HepG2 (cell line): ENCODE results near the gene GFER. TPM values are rescaled to one million over a fixed set of nuclear protein-coding genes. Genes with fewer than 3 reads are reported as not detected.
"Not testable (repeated sequence)": the region's sequence is repeated elsewhere in the genome, so short reads cannot be mapped to it uniquely, and the experiment has no call there.

Experiments
- ATAC-seq: fragments of 200-7000 bp; cut with Tn5 transposase; 3 replicates; pipeline ENCODE4 v1.9.1; 2020; ENCODE audit warnings: mild to moderate bottlenecking, moderate library complexity
- BruUV-seq: library from RNA; stranded (reverse); fragments of 400-500 nt; replicated peaks from 2 replicates; lab custom pipeline; 2021; lab: Mats Ljungman, UMichigan
- CTCF ChIA-PET: fragments of 300-600 bp; formaldehyde crosslinking; extraction: SDS; loops from one replicate; lab custom pipeline; 2021; ENCODE audit warnings: low total read pairs, inconsistent platforms, low intra/inter-chr PET ratio; lab: Yijun Ruan, JAX
- POLR2A ChIA-PET: fragments of 350-600 bp; sonication (Branson Sonifier 250); formaldehyde crosslinking; loops from one replicate; lab custom pipeline; 2020; ENCODE audit warnings: antibody characterized with exemption, inconsistent platforms; lab: Yijun Ruan, JAX
- DNase-seq: peaks from one replicate; pipeline ENCODE4 v3.0.0-alpha.2; 2015; ENCODE audit warnings: low spot score
- FAIRE-seq: peaks from 3 replicates; lab custom pipeline; 2011; peaks lifted over from hg19 to GRCh38; lab: Jason Lieb, UNC
- H2AFZ ChIP-seq: one replicate; pipeline ENCODE4 v1.6.1; 2011; ENCODE audit warnings: low read length, inconsistent platforms
- H3K27ac ChIP-seq: fragments of 300-600 bp; 3 replicates; pipeline ENCODE4 v1.8.0; 2011; ENCODE audit warnings: mixed run types, mild to moderate bottlenecking, mixed read lengths, low read length, inconsistent platforms; ENCODE audit not compliant: insufficient read depth; ENCODE audit errors: extremely low read length
- H3K27me3 ChIP-seq, 2 experiments: fragments of 200-600 bp in 1 of 2; 2 replicates in 1 of 2; 3 replicates in 1 of 2; pipeline versions ENCODE4 v1.6.0 to v1.8.0; 2011; ENCODE audit warnings: low read length in 2 of 2, mild to moderate bottlenecking in 2 of 2, moderate library complexity in 2 of 2, inconsistent platforms in 1 of 2; ENCODE audit not compliant: insufficient read depth in 2 of 2, control insufficient read depth in 1 of 2
- H3K36me3 ChIP-seq, 2 experiments: fragments of 200-600 bp in 1 of 2; replicated peaks in 1 of 2; 2 replicates in 1 of 2; 3 replicates in 1 of 2; pipeline versions ENCODE4 v1.5.1 to v1.8.0; 2011; ENCODE audit warnings: low read length in 2 of 2, inconsistent platforms in 1 of 2; ENCODE audit not compliant: insufficient read depth in 2 of 2, control insufficient read depth in 1 of 2
- H3K4me1 ChIP-seq: 2 replicates; pipeline ENCODE4 v1.5.1; 2012; ENCODE audit warnings: low read length, inconsistent platforms; ENCODE audit not compliant: insufficient read depth
- H3K4me2 ChIP-seq: 2 replicates; pipeline ENCODE4 v1.6.0; 2011; ENCODE audit warnings: low read depth, low read length, inconsistent platforms
- H3K4me3 ChIP-seq, 3 experiments: fragments of 200-600 bp in 1 of 3; sonication (generic), shearing (Covaris generic) in 1 of 3; replicated peaks in 1 of 3; 2 replicates each; pipeline ENCODE4 v1.5.1; 2011 to 2016; ENCODE audit warnings: low read length in 3 of 3, inconsistent platforms in 2 of 3, low read depth in 2 of 3, mild to moderate bottlenecking in 2 of 3, control low read depth in 1 of 3, mixed read lengths in 1 of 3; ENCODE audit not compliant: insufficient read depth in 1 of 3
- H3K79me2 ChIP-seq: one replicate; pipeline ENCODE4 v1.6.1; 2011; ENCODE audit warnings: low read length, inconsistent platforms; ENCODE audit not compliant: insufficient read depth
- H3K9ac ChIP-seq: 2 replicates; pipeline ENCODE4 v1.6.0; 2011; ENCODE audit warnings: mild to moderate bottlenecking, low read depth, low read length, inconsistent platforms; ENCODE audit not compliant: insufficient read depth
- H3K9me3 ChIP-seq: 2 replicates; pipeline ENCODE4 v1.5.1; 2012; ENCODE audit warnings: mild to moderate bottlenecking, low read length
- H4K20me1 ChIP-seq: 2 replicates; pipeline ENCODE4 v1.6.0; 2011; ENCODE audit warnings: inconsistent platforms, mild to moderate bottlenecking, low read length, moderate library complexity; ENCODE audit not compliant: insufficient read depth
- BRD4 ChIP-seq: sonication (generic); formaldehyde crosslinking; IDR thresholded peaks from 2 replicates; pipeline ENCODE4 v1.4.0; 2020; ENCODE audit warnings: missing genetic modification reagents
- HNF4A ChIP-seq: sonication (generic); formaldehyde crosslinking; IDR thresholded peaks from 2 replicates; pipeline ENCODE4 v1.4.0; 2020; ENCODE audit warnings: missing genetic modification reagents
- LCORL ChIP-seq, 2 experiments: fragments of 450-650 bp in 1 of 2; sonication (generic) in 1 of 2; formaldehyde crosslinking in 1 of 2; IDR thresholded peaks; 2 replicates each; pipeline versions ENCODE4 v1.5.0 to v1.6.1; 2017 to 2020; ENCODE audit warnings: antibody characterized with exemption in 1 of 2, missing genetic modification reagents in 1 of 2
- MTA1 ChIP-seq: sonication (generic); formaldehyde crosslinking; IDR thresholded peaks from 2 replicates; pipeline ENCODE4 v1.4.0; 2020; ENCODE audit warnings: missing genetic modification reagents, mild to moderate bottlenecking, borderline replicate concordance
- NCOA1 ChIP-seq: sonication (generic); formaldehyde crosslinking; IDR thresholded peaks from 2 replicates; pipeline ENCODE4 v1.9.0; 2021; ENCODE audit warnings: missing genetic modification reagents
- NR2C2 ChIP-seq: sonication (generic); formaldehyde crosslinking; IDR thresholded peaks from 2 replicates; pipeline ENCODE4 v1.4.0; 2020; ENCODE audit warnings: missing genetic modification reagents, mild to moderate bottlenecking, moderate library complexity, borderline replicate concordance
- PCBP1 ChIP-seq: fragments of 200-400 bp; formaldehyde crosslinking; IDR thresholded peaks from 2 replicates; pipeline ENCODE4 v1.6.1; 2017; ENCODE audit warnings: mild to moderate bottlenecking, low read depth, low read length, borderline replicate concordance
- SAP130 ChIP-seq: IDR thresholded peaks from 2 replicates; pipeline ENCODE4 v1.6.1; 2016; ENCODE audit warnings: low read depth
- SRSF1 ChIP-seq: fragments of 200-400 bp; formaldehyde crosslinking; optimal IDR thresholded peaks from 2 replicates; pipeline ENCODE3; 2017; ENCODE audit warnings: mild to moderate bottlenecking, low read depth, low read length, moderate library complexity
- XRCC5 ChIP-seq: fragments of 200-400 bp; formaldehyde crosslinking; optimal IDR thresholded peaks from 2 replicates; pipeline ENCODE3; 2017; ENCODE audit warnings: mild to moderate bottlenecking, low read length
- ZBTB7A ChIP-seq: sonication (generic); formaldehyde crosslinking; IDR thresholded peaks from 2 replicates; pipeline ENCODE4 v1.8.0; 2022; ENCODE audit warnings: mild to moderate bottlenecking, missing genetic modification reagents
- ZFX ChIP-seq: sonication (generic); formaldehyde crosslinking; IDR thresholded peaks from 2 replicates; pipeline ENCODE4 v1.4.0; 2020; ENCODE audit warnings: mild to moderate bottlenecking, low read depth, missing genetic modification reagents, moderate library complexity
- ZNF263 ChIP-seq: sonication (generic); formaldehyde crosslinking; IDR thresholded peaks from 2 replicates; pipeline ENCODE4 v1.4.0; 2020; ENCODE audit warnings: missing genetic modification reagents
- ZNF430 ChIP-seq: sonication (generic); formaldehyde crosslinking; IDR thresholded peaks from 2 replicates; pipeline ENCODE4 v1.9.0; 2021; ENCODE audit warnings: mild to moderate bottlenecking, missing genetic modification reagents
- ZNF572 ChIP-seq: sonication (generic); formaldehyde crosslinking; IDR thresholded peaks from 2 replicates; pipeline ENCODE4 v1.5.1; 2020; ENCODE audit warnings: mild to moderate bottlenecking, missing genetic modification reagents
- ZNF605 ChIP-seq: sonication (generic); formaldehyde crosslinking; IDR thresholded peaks from 2 replicates; pipeline ENCODE4 v1.8.0; 2022; ENCODE audit warnings: mild to moderate bottlenecking, missing genetic modification reagents
- ZNF607 ChIP-seq: sonication (generic); formaldehyde crosslinking; IDR thresholded peaks from 2 replicates; pipeline ENCODE4 v1.5.1; 2020; ENCODE audit warnings: missing genetic modification reagents, mild to moderate bottlenecking, borderline replicate concordance
- WGBS: methylation state at CpG from one replicate; pipeline ENCODE4 v1.1.6; 2017; ENCODE audit warnings: low lambda C conversion rate; 5-methylcytosine and 5-hydroxymethylcytosine counted together
- in situ Hi-C: cut with HindIII; loops from 2 replicates; pipeline ENCODE4 v1.10.0; 2017; ENCODE audit warnings: low pct_unique_long_range_greater_than_20kb; ENCODE audit not compliant: extremely low pct_ligation_motif_present
- intact Hi-C: fragments of 100-400 bp; cut with micrococcal nuclease; formaldehyde crosslinking; loops from one replicate; pipeline ENCODE4 v1.10.0; 2022; ENCODE audit not compliant: unreplicated experiment
- polyA plus RNA-seq, 8 experiments: library from polyadenylated mRNA; depleted of rRNA in 3 of 8; stranded (reverse) in 7 of 8; unstranded in 1 of 8; fragments of >200 nt; fragmentation: Illumina TruSeq in 4 of 8; extraction: Trizol in 4 of 8; gene quantifications; 2 replicates each; pipeline versions ENCODE4 v1.2.1 to v1.2.3, GENCODE V29; 2011 to 2016; ENCODE audit warnings: low read depth in 4 of 8, missing spikeins in 1 of 8, mixed read lengths in 1 of 8; ENCODE audit not compliant: insufficient read depth in 1 of 8
- total RNA-seq, 5 experiments: library from RNA; depleted of rRNA; stranded (reverse); fragments of >200 nt; fragmentation: Illumina TruSeq; extraction: Trizol; gene quantifications; 2 replicates each; pipeline ENCODE4 v1.2.3, GENCODE V29; 2016; ENCODE audit warnings: low read depth in 1 of 5
- TF ChIP-seq, protein P1 (sequence below): sonication (generic); formaldehyde crosslinking; IDR thresholded peaks from 2 replicates; pipeline ENCODE4 v1.4.0; 2020; ENCODE audit warnings: missing genetic modification reagents
- TF ChIP-seq, protein P2 (sequence below): IDR thresholded peaks from 2 replicates; pipeline ENCODE4 v1.6.1; 2016; ENCODE audit warnings: missing compliant biosample characterization, missing genetic modification reagents, borderline replicate concordance

Gene GFER
- total and polyA plus RNA-seq, 2 of the 13 experiments (the other 11 are each of a cell fraction or from before 2014, with no cell fraction given): 28.6 to 71.7 TPM

DNA sequence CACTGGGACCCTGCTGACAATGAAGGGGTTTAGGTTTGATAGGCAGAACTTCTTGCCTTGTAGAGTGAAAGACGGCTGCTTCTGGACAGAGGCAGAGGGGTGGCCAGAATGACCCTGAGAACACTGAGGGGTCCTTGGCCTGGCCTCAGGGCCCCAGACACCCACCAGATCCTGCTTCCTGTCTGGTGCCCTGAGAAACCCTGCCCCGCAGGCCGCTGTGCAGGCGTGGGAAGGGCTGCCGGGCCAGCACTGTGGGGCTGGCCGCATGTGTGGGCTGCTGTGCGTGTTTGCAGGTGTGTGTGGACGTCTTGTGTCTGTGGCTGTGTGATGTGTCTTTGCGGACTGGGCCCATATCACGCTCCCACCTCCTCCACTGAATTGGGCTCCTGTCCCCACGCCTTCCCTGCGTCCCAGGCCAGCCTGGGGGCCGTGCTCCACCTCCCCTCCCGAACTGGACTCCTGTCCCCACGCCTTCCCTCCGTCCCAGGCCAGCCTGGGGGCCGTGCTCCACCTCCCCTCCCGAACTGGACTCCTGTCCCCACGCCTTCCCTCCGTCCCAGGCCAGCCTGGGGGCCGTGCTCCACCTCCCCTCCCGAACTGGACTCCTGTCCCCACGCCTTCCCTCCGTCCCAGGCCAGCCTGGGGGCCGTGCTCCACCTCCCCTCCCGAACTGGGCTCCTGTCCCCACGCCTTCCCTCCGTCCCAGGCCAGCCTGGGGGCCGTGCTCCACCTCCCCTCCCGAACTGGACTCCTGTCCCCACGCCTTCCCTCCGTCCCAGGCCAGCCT is 50.1 kb downstream of the GFER start:
- DNase-seq; H2AFZ ChIP-seq; H3K9me3 ChIP-seq; H3K79me2 ChIP-seq; H4K20me1 ChIP-seq; BruUV-seq; H3K27me3 ChIP-seq; H3K36me3 ChIP-seq; intact Hi-C loops; in situ Hi-C loops; CTCF ChIA-PET; TF ChIP-seq LCORL (IDR thresholded peaks at IDR 0.05): not testable (repeated sequence)
- ATAC-seq (peak; percentile 5), FAIRE-seq (peak; percentile 54)
- WGBS: 10% methylated on average over 4 of the region's 32 CpGs
- Histone ChIP-seq H3K4me2 (peak overlapping the region; percentile 93), H3K4me1 (peaks cover 85% of the 10 kb centered on the region), H3K27ac (peak overlapping the region; percentile 90), H3K4me3 (peak overlapping the region; percentile 46 to 69 (median 46); a peak in 5 of 6 replicates), H3K9ac (peak overlapping the region; percentile 75)
- POLR2A ChIA-PET: interaction anchor here (0.8 to 4.6 kb wide), 8 partner anchors 10 to 121 kb away, joined by 3 to 67 read pairs (median 8); partner anchors contain the start of genes NTHL1, TRAF7 and TSC2
- TF ChIP-seq SAP130 (CRISPR knock-in tag) (peak; percentile 17; the same call in 1 of the 2 replicates), BRD4 (CRISPR knock-in tag) (0 out of 2 replicates have a peak, but pooled peaks have one; percentile 35), ZNF605 (CRISPR knock-in tag) (0 out of 2 replicates have a peak, but pooled peaks have one; percentile 30), NCOA1 (CRISPR knock-in tag) (0 out of 2 replicates have a peak, but pooled peaks have one; percentile 25), ZBTB7A (CRISPR knock-in tag) (peak; percentile 70; the same call in 1 of the 2 replicates), HNF4A (CRISPR knock-in tag) (0 out of 2 replicates have a peak, but pooled peaks have one; percentile 1), LCORL (CRISPR knock-in tag; IDR thresholded peaks at IDR 0.05) (peak; percentile 52; the same call in 1 of the 2 replicates), SRSF1 (peak; percentile 86), PCBP1 (peak; percentile 71; the same call in 1 of the 2 replicates), XRCC5 (peak; percentile 57), ZNF263 (peak; percentile 80; the same call in 1 of the 2 replicates), ZNF607 (0 out of 2 replicates have a peak, but pooled peaks have one; percentile 2), ZNF572 (CRISPR knock-in tag) (0 out of 2 replicates have a peak, but pooled peaks have one; percentile 1), NR2C2 (peak; percentile 75), MTA1 (CRISPR knock-in tag) (peak; percentile 61; the same call in 1 of the 2 replicates), ZFX (CRISPR knock-in tag) (peak; percentile 43), ZNF430 (CRISPR knock-in tag) (0 out of 2 replicates have a peak, but pooled peaks have one; percentile 51)
- TF ChIP-seq, protein P1, sequence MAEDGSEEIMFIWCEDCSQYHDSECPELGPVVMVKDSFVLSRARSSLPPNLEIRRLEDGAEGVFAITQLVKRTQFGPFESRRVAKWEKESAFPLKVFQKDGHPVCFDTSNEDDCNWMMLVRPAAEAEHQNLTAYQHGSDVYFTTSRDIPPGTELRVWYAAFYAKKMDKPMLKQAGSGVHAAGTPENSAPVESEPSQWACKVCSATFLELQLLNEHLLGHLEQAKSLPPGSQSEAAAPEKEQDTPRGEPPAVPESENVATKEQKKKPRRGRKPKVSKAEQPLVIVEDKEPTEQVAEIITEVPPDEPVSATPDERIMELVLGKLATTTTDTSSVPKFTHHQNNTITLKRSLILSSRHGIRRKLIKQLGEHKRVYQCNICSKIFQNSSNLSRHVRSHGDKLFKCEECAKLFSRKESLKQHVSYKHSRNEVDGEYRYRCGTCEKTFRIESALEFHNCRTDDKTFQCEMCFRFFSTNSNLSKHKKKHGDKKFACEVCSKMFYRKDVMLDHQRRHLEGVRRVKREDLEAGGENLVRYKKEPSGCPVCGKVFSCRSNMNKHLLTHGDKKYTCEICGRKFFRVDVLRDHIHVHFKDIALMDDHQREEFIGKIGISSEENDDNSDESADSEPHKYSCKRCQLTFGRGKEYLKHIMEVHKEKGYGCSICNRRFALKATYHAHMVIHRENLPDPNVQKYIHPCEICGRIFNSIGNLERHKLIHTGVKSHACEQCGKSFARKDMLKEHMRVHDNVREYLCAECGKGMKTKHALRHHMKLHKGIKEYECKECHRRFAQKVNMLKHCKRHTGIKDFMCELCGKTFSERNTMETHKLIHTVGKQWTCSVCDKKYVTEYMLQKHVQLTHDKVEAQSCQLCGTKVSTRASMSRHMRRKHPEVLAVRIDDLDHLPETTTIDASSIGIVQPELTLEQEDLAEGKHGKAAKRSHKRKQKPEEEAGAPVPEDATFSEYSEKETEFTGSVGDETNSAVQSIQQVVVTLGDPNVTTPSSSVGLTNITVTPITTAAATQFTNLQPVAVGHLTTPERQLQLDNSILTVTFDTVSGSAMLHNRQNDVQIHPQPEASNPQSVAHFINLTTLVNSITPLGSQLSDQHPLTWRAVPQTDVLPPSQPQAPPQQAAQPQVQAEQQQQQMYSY (CRISPR knock-in tag): peak; percentile 96
- TF ChIP-seq, protein P2, sequence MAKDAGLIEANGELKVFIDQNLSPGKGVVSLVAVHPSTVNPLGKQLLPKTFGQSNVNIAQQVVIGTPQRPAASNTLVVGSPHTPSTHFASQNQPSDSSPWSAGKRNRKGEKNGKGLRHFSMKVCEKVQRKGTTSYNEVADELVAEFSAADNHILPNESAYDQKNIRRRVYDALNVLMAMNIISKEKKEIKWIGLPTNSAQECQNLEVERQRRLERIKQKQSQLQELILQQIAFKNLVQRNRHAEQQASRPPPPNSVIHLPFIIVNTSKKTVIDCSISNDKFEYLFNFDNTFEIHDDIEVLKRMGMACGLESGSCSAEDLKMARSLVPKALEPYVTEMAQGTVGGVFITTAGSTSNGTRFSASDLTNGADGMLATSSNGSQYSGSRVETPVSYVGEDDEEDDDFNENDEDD: 0 out of 2 replicates have a peak, but pooled peaks have one; percentile 2
